Measurements from ENCODE around the gene KIAA0319L.

DNA sequence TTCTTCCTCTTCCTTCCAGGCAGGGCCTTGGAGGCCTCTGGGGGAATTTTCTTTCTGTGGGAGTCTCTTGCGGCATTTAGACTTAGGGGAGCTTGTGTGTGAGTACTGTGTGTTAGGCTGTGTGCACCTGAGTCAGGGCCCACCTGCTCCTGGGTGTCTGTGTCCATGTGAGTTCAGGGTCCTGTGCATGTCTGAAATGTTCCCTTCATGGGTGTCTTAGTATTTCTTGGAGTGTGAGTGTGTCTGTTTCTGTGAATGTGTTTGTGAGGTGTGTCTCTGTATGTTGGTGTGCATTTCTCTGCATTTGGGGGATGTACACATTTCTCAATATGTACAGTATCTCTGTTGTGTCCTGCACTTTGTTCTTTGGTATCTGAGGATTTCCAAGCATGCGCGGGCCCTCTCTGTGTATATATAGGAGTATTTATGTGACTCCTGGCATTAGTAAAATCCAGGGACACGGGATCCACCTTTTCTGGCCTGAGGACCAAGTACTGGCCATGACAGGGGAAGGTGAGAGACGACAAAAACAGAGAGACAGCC, 18.3 kb upstream of the KIAA0319L start:
- TF ChIP-seq EZH2phosphoT487 (IDR thresholded peaks at IDR 0.05; ENCODE audit: insufficient read depth, low read depth) (no peak), EZH2 (IDR thresholded peaks at IDR 0.05; ENCODE audit: insufficient read depth, poor library complexity, severe bottlenecking) (no peak)
